Fibroblast of villous mesenchyme (primary cell): ENCODE data around the gene IGSF23. TPM values are rescaled to one million over a fixed set of nuclear protein-coding genes. Genes with fewer than 3 reads are reported as not detected.

Source experiments
- DNase-seq: peaks from one replicate; pipeline ENCODE4 v3.0.0-alpha.2; 2010; ENCODE audit warnings: low read depth
- H3K4me3 ChIP-seq: 2 replicates; pipeline ENCODE4 v1.5.1; 2011; ENCODE audit warnings: low read depth, mild to moderate bottlenecking, low read length
- total RNA-seq: library from RNA; depleted of rRNA; stranded (reverse); fragments of >200 nt; gene quantifications from 2 replicates; pipeline ENCODE4 v1.2.3, GENCODE V29; 2012
- TF ChIP-seq, protein P1 (sequence below): IDR thresholded peaks from 2 replicates; pipeline ENCODE4 v1.5.1; 2012; ENCODE audit warnings: low read depth, mild to moderate bottlenecking, low read length; ENCODE audit not compliant: insufficient read depth

The IGSF23 gene
- total RNA-seq, 1 donor, result 0.43 TPM

- TF ChIP-seq, protein P1, sequence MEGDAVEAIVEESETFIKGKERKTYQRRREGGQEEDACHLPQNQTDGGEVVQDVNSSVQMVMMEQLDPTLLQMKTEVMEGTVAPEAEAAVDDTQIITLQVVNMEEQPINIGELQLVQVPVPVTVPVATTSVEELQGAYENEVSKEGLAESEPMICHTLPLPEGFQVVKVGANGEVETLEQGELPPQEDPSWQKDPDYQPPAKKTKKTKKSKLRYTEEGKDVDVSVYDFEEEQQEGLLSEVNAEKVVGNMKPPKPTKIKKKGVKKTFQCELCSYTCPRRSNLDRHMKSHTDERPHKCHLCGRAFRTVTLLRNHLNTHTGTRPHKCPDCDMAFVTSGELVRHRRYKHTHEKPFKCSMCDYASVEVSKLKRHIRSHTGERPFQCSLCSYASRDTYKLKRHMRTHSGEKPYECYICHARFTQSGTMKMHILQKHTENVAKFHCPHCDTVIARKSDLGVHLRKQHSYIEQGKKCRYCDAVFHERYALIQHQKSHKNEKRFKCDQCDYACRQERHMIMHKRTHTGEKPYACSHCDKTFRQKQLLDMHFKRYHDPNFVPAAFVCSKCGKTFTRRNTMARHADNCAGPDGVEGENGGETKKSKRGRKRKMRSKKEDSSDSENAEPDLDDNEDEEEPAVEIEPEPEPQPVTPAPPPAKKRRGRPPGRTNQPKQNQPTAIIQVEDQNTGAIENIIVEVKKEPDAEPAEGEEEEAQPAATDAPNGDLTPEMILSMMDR, result no peak
- DNase-seq, result no peak
- H3K4me3 ChIP-seq, result no peak overlapping the region
Observed at GRCh38 chr19:44672226-44672625, 58.9 kb downstream of the IGSF23 start.

GRCh38 chr19:44673510-44673909 lies 60.1 kb downstream of the IGSF23 start:
- no peak for DNase-seq
- TF ChIP-seq, protein P1, result no peak
- H3K4me3 ChIP-seq, result no peak overlapping the region

GRCh38 chr19:44675521-44675920 lies 62.2 kb downstream of the IGSF23 start:
- H3K4me3 ChIP-seq, result no peak overlapping the region
- no peak for DNase-seq
- TF ChIP-seq, protein P1, result no peak

- TF ChIP-seq, protein P1, result no peak
- no peak overlapping the region for H3K4me3 ChIP-seq
- peak; percentile 76 for DNase-seq
Observed at GRCh38 chr19:44677019-44677811, 63.9 kb downstream of the IGSF23 start.

DNA sequence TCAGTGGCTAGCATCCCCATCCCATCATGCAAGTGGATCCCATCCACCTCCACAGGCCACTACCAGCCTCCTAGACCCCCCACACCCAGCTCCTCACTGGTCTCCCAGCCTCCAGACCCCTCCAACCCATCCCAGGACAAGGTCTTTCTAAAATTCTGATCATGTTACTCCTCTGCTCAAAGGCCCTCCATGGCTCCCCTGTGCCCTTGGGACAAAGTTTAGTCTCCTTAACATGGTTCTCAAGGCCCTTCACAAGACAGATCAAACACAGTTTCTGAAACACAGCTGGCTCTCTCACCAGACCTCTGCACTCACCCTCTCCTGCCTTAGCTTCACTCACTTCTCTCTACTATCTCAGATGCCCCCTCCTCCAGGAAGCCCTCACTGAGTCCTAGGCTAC lies 67.2 kb downstream of the IGSF23 start:
- DNase-seq, result no peak
- TF ChIP-seq, protein P1, result no peak

DNA sequence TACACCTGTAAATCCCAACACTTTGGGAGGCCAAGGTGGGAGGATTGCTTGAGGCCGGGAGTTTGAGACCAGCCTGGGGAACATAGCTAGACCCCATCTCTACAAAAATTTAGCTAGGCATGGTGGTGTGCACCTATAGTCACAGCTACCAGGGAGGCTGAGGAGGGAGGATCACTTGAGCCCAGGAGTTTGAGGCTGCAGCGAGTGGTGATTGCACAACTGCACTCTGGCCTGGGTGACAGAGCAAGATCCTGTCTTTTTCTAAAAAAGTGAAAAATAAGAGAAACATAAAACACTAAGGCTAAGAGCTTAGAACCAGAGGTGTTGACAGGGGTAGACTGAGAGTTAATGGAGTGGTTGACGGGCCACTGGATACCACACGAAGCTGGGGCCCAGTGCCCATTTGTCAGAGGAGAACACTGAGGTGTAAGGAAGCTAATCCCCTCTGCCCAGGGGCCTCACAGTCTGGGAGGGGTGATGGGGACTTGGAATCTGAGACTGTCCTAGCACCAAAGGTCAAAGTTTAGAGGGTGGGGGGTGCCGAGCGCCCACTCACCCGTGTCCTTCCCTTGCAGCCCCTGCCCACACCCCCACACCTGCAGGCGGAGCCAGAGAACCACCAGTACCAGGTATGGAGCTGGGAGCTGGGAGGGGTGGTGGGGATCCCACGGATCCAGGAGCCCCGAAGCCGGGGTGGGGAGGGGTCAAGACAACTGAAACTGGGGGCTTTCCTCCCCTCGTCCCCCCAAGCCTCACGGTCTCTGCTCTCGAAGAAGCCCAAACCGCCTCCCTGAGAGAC lies 68.8 kb downstream of the IGSF23 start:
- TF ChIP-seq, protein P1, result no peak

More for the DNA sequence above, 67.2 kb downstream of the IGSF23 start:
- H3K4me3 ChIP-seq, result no peak overlapping the region

More for the DNA sequence above, 68.8 kb downstream of the IGSF23 start:
- H3K4me3 ChIP-seq, result no peak overlapping the region
- DNase-seq, result no peak
